Measurements from ENCODE around the gene STK38L. TPM values are rescaled to one million over a fixed set of nuclear protein-coding genes. Genes with fewer than 3 reads are reported as not detected.

The STK38L gene
- total and polyA plus RNA-seq, 9 of the 15 experiments (the other 6 are each of a cell fraction or from before 2014, with no cell fraction given): 2.6 to 10.7 (median 6.9) TPM

GRCh38 chr12:27236498-27236897 is 7.6 kb upstream of the STK38L start:
- no peak overlapping the region for H3K4me3 ChIP-seq
- no peaks in the 10 kb centered on the region for H4K20me1 ChIP-seq (replicated peaks; ENCODE audit: control insufficient read depth, insufficient read depth, low read length)
- H3K4me1 ChIP-seq (replicated peaks in 1 of 2; ENCODE audit: control insufficient read depth in 2 of 2, insufficient read depth in 2 of 2, low read length in 2 of 2): no peaks in the 10 kb centered on the region
- WGBS (ENCODE audit: insufficient coverage, low coverage, missing lambda C conversion rate): 30% methylated on average over 3 of the region's 3 CpGs
- no peak overlapping the region for H3K9ac ChIP-seq (ENCODE audit: insufficient read depth in 1 of 2, low read depth in 2 of 2, low read length in 2 of 2)
- no peak for FAIRE-seq
- CTCF ChIA-PET (ENCODE audit: low intra/inter-chr PET ratio): no interaction called here
- H3K27me3 ChIP-seq (ENCODE audit: control insufficient read depth in 2 of 2, insufficient read depth in 2 of 2, low read length in 2 of 2): no peaks in the 10 kb centered on the region; a peak in 1 of 5 replicates
- no peaks in the 10 kb centered on the region for H3K9me3 ChIP-seq (replicated peaks; ENCODE audit: control insufficient read depth, insufficient read depth, low read depth, low read length)
- no peaks in the 10 kb centered on the region for H3K9me1 ChIP-seq (ENCODE audit: control insufficient read depth, insufficient read depth, low read length)
- DNase-seq (ENCODE audit: extremely low read depth in 1 of 4, low spot score in 3 of 4): peak in 1 of 4 experiments; percentile 13
- H3K4me2 ChIP-seq (ENCODE audit: insufficient read depth, low read length): no peak overlapping the region
- intact Hi-C loops (cut with micrococcal nuclease): no loop called here
- in situ Hi-C loops (cut with MboI): no loop called here
- no peak overlapping the region for H2AFZ ChIP-seq (ENCODE audit: low read depth, low read length)
- no TSS peak for BruUV-seq (replicated peaks)
- TF ChIP-seq CBFB (CRISPR knock-in tag; IDR thresholded peaks at IDR 0.05) (no peak), HINFP (tag; conservative IDR thresholded peaks at IDR 0.05; ENCODE audit: low read depth) (no peak), RBM25 (IDR thresholded peaks at IDR 0.05; ENCODE audit: low read depth, low read length, severe bottlenecking) (no peak), PURB (CRISPR knock-in tag; IDR thresholded peaks at IDR 0.05; ENCODE audit: low read depth) (no peak), ZNF282 (CRISPR knock-in tag; IDR thresholded peaks at IDR 0.05) (no peak), BRD4 (IDR thresholded peaks at IDR 0.05) (no peak), ZNF277 (CRISPR knock-in tag; IDR thresholded peaks at IDR 0.05; ENCODE audit: borderline replicate concordance) (no peak), YBX1 (IDR thresholded peaks at IDR 0.05) (no peak), DLX4 (CRISPR knock-in tag; IDR thresholded peaks at IDR 0.05) (no peak), BRF1 (IDR thresholded peaks at IDR 0.05; ENCODE audit: borderline replicate concordance, extremely low read depth, insufficient read length) (no peak), JUND (IDR thresholded peaks at IDR 0.05; ENCODE audit: borderline replicate concordance, low read depth, low read length) (peak; percentile 67), JUND (tag; IDR thresholded peaks at IDR 0.05; ENCODE audit: borderline replicate concordance, low read depth, low read length) (peak; percentile 72), WHSC1 (IDR thresholded peaks at IDR 0.05; ENCODE audit: low read length) (no peak), ATF3 (IDR thresholded peaks at IDR 0.05) (peak; percentile 61), ATF3 (CRISPR knock-in tag; conservative IDR thresholded peaks at IDR 0.05) (no peak), FOSL1 (tag; conservative IDR thresholded peaks at IDR 0.05) (peak; percentile 79), JUNB (CRISPR knock-in tag; conservative IDR thresholded peaks at IDR 0.05) (0 out of 2 replicates have a peak, but pooled peaks have one; percentile 33)
- ATAC-seq: peak; percentile 36; the same call in 1 of the 3 replicates
- POLR2A ChIA-PET: interaction anchor here (0.6 kb wide), 1 partner anchor 16 kb away, joined by 3 read pairs; no protein-coding TSS in a partner anchor
- H3K79me2 ChIP-seq (ENCODE audit: control insufficient read depth, insufficient read depth, low read length): no peaks in the 10 kb centered on the region
- H3K27ac ChIP-seq (ENCODE audit: extremely low read depth, low read depth, low read length): no peak overlapping the region
- H3K36me3 ChIP-seq (ENCODE audit: control insufficient read depth, insufficient read depth, low read length): no peaks in the 10 kb centered on the region

Data from K562 (cell line).